ENCODE measurements around the gene ZNF71.

DNA sequence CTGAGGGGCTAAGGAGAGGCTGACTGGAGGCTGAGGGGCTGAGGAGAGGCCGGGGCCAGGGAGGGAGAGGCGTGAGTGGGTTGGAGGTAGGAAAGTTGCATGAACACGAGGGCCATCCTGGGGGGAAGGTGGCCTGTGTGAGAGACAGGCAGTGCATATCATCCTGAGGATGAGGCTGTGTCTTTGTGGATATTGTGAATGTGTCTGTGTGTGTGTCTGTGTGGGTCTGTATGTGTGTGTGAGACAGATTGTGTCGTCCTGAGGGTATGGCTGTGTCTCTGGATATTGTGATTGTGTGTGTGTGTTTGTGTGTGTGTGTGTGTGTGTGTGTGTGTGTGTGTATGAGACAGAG lies 422 bp downstream of the ZNF71 start:
- TF ChIP-seq, protein P1, sequence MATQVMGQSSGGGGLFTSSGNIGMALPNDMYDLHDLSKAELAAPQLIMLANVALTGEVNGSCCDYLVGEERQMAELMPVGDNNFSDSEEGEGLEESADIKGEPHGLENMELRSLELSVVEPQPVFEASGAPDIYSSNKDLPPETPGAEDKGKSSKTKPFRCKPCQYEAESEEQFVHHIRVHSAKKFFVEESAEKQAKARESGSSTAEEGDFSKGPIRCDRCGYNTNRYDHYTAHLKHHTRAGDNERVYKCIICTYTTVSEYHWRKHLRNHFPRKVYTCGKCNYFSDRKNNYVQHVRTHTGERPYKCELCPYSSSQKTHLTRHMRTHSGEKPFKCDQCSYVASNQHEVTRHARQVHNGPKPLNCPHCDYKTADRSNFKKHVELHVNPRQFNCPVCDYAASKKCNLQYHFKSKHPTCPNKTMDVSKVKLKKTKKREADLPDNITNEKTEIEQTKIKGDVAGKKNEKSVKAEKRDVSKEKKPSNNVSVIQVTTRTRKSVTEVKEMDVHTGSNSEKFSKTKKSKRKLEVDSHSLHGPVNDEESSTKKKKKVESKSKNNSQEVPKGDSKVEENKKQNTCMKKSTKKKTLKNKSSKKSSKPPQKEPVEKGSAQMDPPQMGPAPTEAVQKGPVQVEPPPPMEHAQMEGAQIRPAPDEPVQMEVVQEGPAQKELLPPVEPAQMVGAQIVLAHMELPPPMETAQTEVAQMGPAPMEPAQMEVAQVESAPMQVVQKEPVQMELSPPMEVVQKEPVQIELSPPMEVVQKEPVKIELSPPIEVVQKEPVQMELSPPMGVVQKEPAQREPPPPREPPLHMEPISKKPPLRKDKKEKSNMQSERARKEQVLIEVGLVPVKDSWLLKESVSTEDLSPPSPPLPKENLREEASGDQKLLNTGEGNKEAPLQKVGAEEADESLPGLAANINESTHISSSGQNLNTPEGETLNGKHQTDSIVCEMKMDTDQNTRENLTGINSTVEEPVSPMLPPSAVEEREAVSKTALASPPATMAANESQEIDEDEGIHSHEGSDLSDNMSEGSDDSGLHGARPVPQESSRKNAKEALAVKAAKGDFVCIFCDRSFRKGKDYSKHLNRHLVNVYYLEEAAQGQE (IDR thresholded peaks at IDR 0.05; ENCODE audit: low read depth): no peak
- TF ChIP-seq, protein P2, sequence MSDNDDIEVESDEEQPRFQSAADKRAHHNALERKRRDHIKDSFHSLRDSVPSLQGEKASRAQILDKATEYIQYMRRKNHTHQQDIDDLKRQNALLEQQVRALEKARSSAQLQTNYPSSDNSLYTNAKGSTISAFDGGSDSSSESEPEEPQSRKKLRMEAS (IDR thresholded peaks at IDR 0.05): no peak
- TF ChIP-seq YY1 (IDR thresholded peaks at IDR 0.05; ENCODE audit: low read depth): no peak
- TF ChIP-seq EGR1 (IDR thresholded peaks at IDR 0.05): no peak
- TF ChIP-seq, protein P3, sequence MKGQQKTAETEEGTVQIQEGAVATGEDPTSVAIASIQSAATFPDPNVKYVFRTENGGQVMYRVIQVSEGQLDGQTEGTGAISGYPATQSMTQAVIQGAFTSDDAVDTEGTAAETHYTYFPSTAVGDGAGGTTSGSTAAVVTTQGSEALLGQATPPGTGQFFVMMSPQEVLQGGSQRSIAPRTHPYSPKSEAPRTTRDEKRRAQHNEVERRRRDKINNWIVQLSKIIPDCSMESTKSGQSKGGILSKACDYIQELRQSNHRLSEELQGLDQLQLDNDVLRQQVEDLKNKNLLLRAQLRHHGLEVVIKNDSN (IDR thresholded peaks at IDR 0.05): no peak
- no peak for TF ChIP-seq RAD21 (IDR thresholded peaks at IDR 0.05; ENCODE audit: low read depth)
- TF ChIP-seq EP300 (IDR thresholded peaks at IDR 0.05; ENCODE audit: borderline replicate concordance): no peak
- TF ChIP-seq ZBTB7A (IDR thresholded peaks at IDR 0.05; ENCODE audit: low read depth): no peak

Data from Ishikawa (cell line).